Liver (tissue), 9 donors: ENCODE data around the gene PER2. TPM values are rescaled to one million over a fixed set of nuclear protein-coding genes. Genes with fewer than 3 reads are reported as not detected.

Source experiments
- DNase-seq: peaks from one replicate; pipeline ENCODE4 v3.0.0-alpha.2; 2017; ENCODE audit warnings: low spot score
- H3K27ac ChIP-seq, 2 donors: one replicate each; pipeline ENCODE4 v1.7.0; 2013; ENCODE audit warnings: inconsistent platforms in 2 of 2, low read length in 2 of 2, control low read depth in 1 of 2, low read depth in 1 of 2, mild to moderate bottlenecking in 1 of 2
- H3K27me3 ChIP-seq, 4 donors: one replicate each; pipeline versions ENCODE4 v1.6.1 to v1.7.0; 2013; ENCODE audit warnings: low read length in 3 of 4, inconsistent platforms in 1 of 4, mild to moderate bottlenecking in 1 of 4, moderate library complexity in 1 of 4; ENCODE audit not compliant: control insufficient read depth in 4 of 4, insufficient read depth in 4 of 4
- H3K36me3 ChIP-seq, 4 donors: one replicate each; pipeline versions ENCODE4 v1.6.1 to v1.7.0; 2013; ENCODE audit warnings: low read length in 3 of 4, mild to moderate bottlenecking in 3 of 4, low read depth in 1 of 4, moderate library complexity in 1 of 4; ENCODE audit not compliant: control insufficient read depth in 4 of 4, insufficient read depth in 3 of 4
- H3K4me1 ChIP-seq, 4 donors: one replicate each; pipeline versions ENCODE4 v1.6.1 to v1.7.0; 2013; ENCODE audit warnings: low read length in 3 of 4, mild to moderate bottlenecking in 3 of 4, moderate library complexity in 1 of 4; ENCODE audit not compliant: control insufficient read depth in 4 of 4, insufficient read depth in 4 of 4
- H3K4me3 ChIP-seq, 3 donors: one replicate each; pipeline versions ENCODE4 v1.6.1 to v1.7.0; 2013; ENCODE audit warnings: low read length in 3 of 3, control low read depth in 1 of 3, low read depth in 1 of 3, mild to moderate bottlenecking in 1 of 3
- H3K9ac ChIP-seq, 2 donors: one replicate each; pipeline ENCODE4 v1.7.0; 2013; ENCODE audit warnings: low read length in 2 of 2, mild to moderate bottlenecking in 2 of 2, moderate library complexity in 2 of 2, control low read depth in 1 of 2, low read depth in 1 of 2
- H3K9me3 ChIP-seq, 4 donors: one replicate each; pipeline versions ENCODE4 v1.6.1 to v1.7.0; 2013; ENCODE audit warnings: low read length in 3 of 4; ENCODE audit not compliant: control insufficient read depth in 4 of 4
- CTCF ChIP-seq: fragments of 150-350 bp; IDR thresholded peaks from 2 replicates; pipeline ENCODE4 v1.5.1; 2017; ENCODE audit warnings: improper control_type of control experiment, low read depth, low read length; ENCODE audit not compliant: missing input control
- EGR1 ChIP-seq, 2 donors: IDR thresholded peaks; 2 replicates each; pipeline ENCODE4 v1.6.1; 2016 to 2018; ENCODE audit warnings: antibody characterized with exemption in 2 of 2, low read depth in 2 of 2
- FOXA1 ChIP-seq: IDR thresholded peaks from 2 replicates; pipeline ENCODE4 v1.6.1; 2016; ENCODE audit warnings: antibody characterized with exemption
- FOXA2 ChIP-seq: IDR thresholded peaks from 2 replicates; pipeline ENCODE4 v1.6.1; 2016; ENCODE audit warnings: antibody characterized with exemption
- GABPA ChIP-seq, 2 donors: IDR thresholded peaks in 1 of 2; conservative IDR thresholded peaks in 1 of 2; 2 replicates each; pipeline ENCODE4 v1.6.1; 2016; ENCODE audit warnings: antibody characterized with exemption in 2 of 2, mild to moderate bottlenecking in 1 of 2, moderate library complexity in 1 of 2
- HNF4G ChIP-seq: IDR thresholded peaks from 2 replicates; pipeline ENCODE4 v1.6.1; 2016; ENCODE audit warnings: antibody characterized with exemption
- NR2F2 ChIP-seq: IDR thresholded peaks from 2 replicates; pipeline ENCODE4 v1.6.1; 2016; ENCODE audit warnings: antibody characterized with exemption
- RAD21 ChIP-seq, 2 donors: IDR thresholded peaks; 2 replicates each; pipeline ENCODE4 v1.6.1; 2016; ENCODE audit warnings: antibody characterized with exemption in 2 of 2, mild to moderate bottlenecking in 2 of 2
- RXRA ChIP-seq, 2 donors: IDR thresholded peaks; 2 replicates each; pipeline ENCODE4 v1.6.1; 2017 to 2018; ENCODE audit warnings: antibody characterized with exemption in 2 of 2, mild to moderate bottlenecking in 1 of 2
- SP1 ChIP-seq: IDR thresholded peaks from 2 replicates; pipeline ENCODE4 v1.6.1; 2018; ENCODE audit warnings: antibody characterized with exemption, mild to moderate bottlenecking
- YY1 ChIP-seq: IDR thresholded peaks from 2 replicates; pipeline ENCODE4 v1.6.1; 2016; ENCODE audit warnings: antibody characterized with exemption, mild to moderate bottlenecking
- ZBTB33 ChIP-seq: IDR thresholded peaks from 2 replicates; pipeline ENCODE4 v1.6.1; 2016; ENCODE audit warnings: antibody characterized with exemption
- WGBS: extraction: QIAGEN DNeasy Blood & Tissue Kit; methylation state at CpG from one replicate; pipeline ENCODE4 v1.1.7; 2013; 5-methylcytosine and 5-hydroxymethylcytosine counted together
- polyA plus RNA-seq, 2 donors: library from polyadenylated mRNA; stranded (reverse) in 1 of 2; unstranded in 1 of 2; fragments of 200-250 nt in 1 of 2; fragments of >200 nt in 1 of 2; fragmentation: Nextera tagmentation in 1 of 2; extraction: Ambion mirVana in 1 of 2; gene quantifications; one replicate each; pipeline versions ENCODE4 v1.2.1 to v1.2.3, GENCODE V29; 2013 to 2015
- total RNA-seq, 2 donors: library from RNA; depleted of rRNA; stranded (reverse); fragments of >200 nt; gene quantifications; one replicate each; pipeline ENCODE4 v1.2.3, GENCODE V29; 2014
- TF ChIP-seq, protein P1 (sequence below): IDR thresholded peaks from 2 replicates; pipeline ENCODE4 v1.6.1; 2016; ENCODE audit warnings: antibody characterized with exemption
- donor health status: healthy.
- donor health status: healthy.
- donor health status: healthy.
- donor health status: healthy.
- donor health status: healthy.

Gene PER2
- total and polyA plus RNA-seq, 4 donors = 1.1 to 12.5 (median 4.1) TPM

- Histone ChIP-seq H3K27ac (no peak overlapping the region), H3K36me3 (peaks cover 0 to 24% (median 17%) of the 10 kb centered on the region in 4 donors), H3K9me3 (no peaks in the 10 kb centered on the region), H3K4me3 (no peak overlapping the region), H3K27me3 (no peaks in the 10 kb centered on the region), H3K9ac (no peak overlapping the region), H3K4me1 (peaks cover 14 to 38% (median 24%) of the 10 kb centered on the region in 4 donors)
- WGBS = 87% methylated on average over 6 of the region's 6 CpGs
- DNase-seq = no peak
- no peak for TF ChIP-seq FOXA2
- TF ChIP-seq RXRA (IDR thresholded peaks at IDR 0.05) = no peak
- TF ChIP-seq ZBTB33 = no peak
- no peak for TF ChIP-seq FOXA1
- TF ChIP-seq, protein P1, sequence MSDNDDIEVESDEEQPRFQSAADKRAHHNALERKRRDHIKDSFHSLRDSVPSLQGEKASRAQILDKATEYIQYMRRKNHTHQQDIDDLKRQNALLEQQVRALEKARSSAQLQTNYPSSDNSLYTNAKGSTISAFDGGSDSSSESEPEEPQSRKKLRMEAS = no peak
- no peak for TF ChIP-seq RAD21 (IDR thresholded peaks at IDR 0.05)
Measured at GRCh38 chr2:238279324-238279682, 9.1 kb downstream of the PER2 start.

DNA sequence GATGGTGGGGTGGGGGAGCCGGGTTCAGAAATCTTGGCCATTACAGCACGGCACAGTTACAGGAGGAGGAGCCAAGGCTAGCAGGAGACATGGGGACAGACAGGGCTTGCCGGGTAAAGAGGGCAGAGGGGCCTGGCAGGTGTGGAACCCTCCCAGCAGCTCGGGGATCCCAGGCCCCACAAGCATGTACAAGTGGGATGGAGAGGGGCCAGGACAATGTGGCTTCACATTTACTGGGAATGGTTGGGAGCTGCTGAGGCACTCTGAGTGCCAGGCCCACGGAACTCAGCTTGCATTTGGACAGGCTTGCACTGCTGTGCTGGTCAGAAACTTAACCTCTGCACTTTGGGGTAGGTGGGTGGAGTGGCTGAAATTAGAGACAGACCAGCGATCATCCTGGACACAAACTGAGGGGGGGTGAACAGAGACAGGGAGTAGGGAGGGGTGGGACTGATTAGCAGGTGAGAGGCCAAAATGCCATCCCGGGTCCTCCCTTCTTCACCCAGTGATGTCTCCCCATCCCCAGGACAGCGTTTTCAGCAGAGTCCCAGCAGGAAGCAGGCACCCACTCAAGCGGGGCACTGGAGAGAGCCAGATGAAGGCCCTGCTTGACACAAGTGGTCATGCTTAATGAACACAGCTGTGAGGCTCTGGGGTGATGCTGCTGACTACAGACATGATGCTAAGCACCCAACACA is 9.6 kb downstream of the PER2 start:
- peaks cover 0 to 24% (median 19%) of the 10 kb centered on the region in 4 donors for H3K36me3 ChIP-seq
- H3K27ac ChIP-seq = no peak overlapping the region
- no peak overlapping the region for H3K9ac ChIP-seq
- 65% methylated on average over 9 of the region's 9 CpGs for WGBS
- H3K4me3 ChIP-seq = no peak overlapping the region
- TF ChIP-seq GABPA (IDR thresholded peaks at IDR 0.05 in 1 of 2, conservative IDR thresholded peaks at IDR 0.05 in 1 of 2) (no peak), HNF4G (no peak), EGR1 (IDR thresholded peaks at IDR 0.05; ENCODE audit: low read depth in 2 of 2) (no peak), YY1 (no peak), ZBTB33 (no peak), RXRA (IDR thresholded peaks at IDR 0.05) (no peak), SP1 (no peak), CTCF (no peak), NR2F2 (no peak)
- no peaks in the 10 kb centered on the region for H3K27me3 ChIP-seq
- H3K9me3 ChIP-seq = no peaks in the 10 kb centered on the region
- no peak for DNase-seq
- H3K4me1 ChIP-seq = peaks cover 11 to 38% (median 25%) of the 10 kb centered on the region in 4 donors
